A172 (cell line): ENCODE results near the gene ELMO3. TPM values are rescaled to one million over a fixed set of nuclear protein-coding genes. Genes with fewer than 3 reads are reported as not detected.

Experiments
- DNase-seq: peaks from one replicate; pipeline ENCODE4 v3.0.0-alpha.2; 2015; ENCODE audit warnings: low spot score
- total RNA-seq: library from RNA; depleted of rRNA; stranded (reverse); fragments of >200 nt; shearing (Covaris generic); gene quantifications from 2 replicates; pipeline ENCODE4 v1.2.3, GENCODE V29; 2014

ELMO3 gene
- total RNA-seq, 1 experiment from 2014 or later: 0.24 TPM

GRCh38 chr16:67182288-67182687 lies 16.6 kb upstream of the ELMO3 start:
- DNase-seq: no peak

GRCh38 chr16:67183284-67183626 lies 15.7 kb upstream of the ELMO3 start:
- DNase-seq: no peak

GRCh38 chr16:67183627-67184452 lies 15.1 kb upstream of the ELMO3 start, which contains the start of gene MATCAP1:
Gene MATCAP1 (minus strand): TSS chr16:67183963. CDS start chr16:67180610, 3,353 bp downstream.
- DNase-seq: peak; percentile 99

GRCh38 chr16:67184453-67184994 lies 14.4 kb upstream of the ELMO3 start:
- no peak for DNase-seq

GRCh38 chr16:67184995-67185650 lies 13.8 kb upstream of the ELMO3 start:
- peak; percentile 84 for DNase-seq

GRCh38 chr16:67185651-67186134 lies 13.2 kb upstream of the ELMO3 start:
- DNase-seq: no peak

- DNase-seq: peak; percentile 80
Observed at GRCh38 chr16:67186550-67186950, 12.4 kb upstream of the ELMO3 start.

- DNase-seq: no peak
Observed at GRCh38 chr16:67187175-67187890, 11.6 kb upstream of the ELMO3 start.

- DNase-seq: no peak
Observed at GRCh38 chr16:67188323-67188722, 10.6 kb upstream of the ELMO3 start.

GRCh38 chr16:67188798-67189197 lies 10.1 kb upstream of the ELMO3 start:
- DNase-seq: no peak

GRCh38 chr16:67190041-67190440 lies 8.9 kb upstream of the ELMO3 start, which contains the start of gene EXOC3L1:
Gene EXOC3L1 (minus strand): TSS chr16:67190136. CDS start chr16:67189676, 460 bp downstream.
- DNase-seq: no peak

GRCh38 chr16:67190448-67191399 lies 8.2 kb upstream of the ELMO3 start:
- DNase-seq: no peak

- DNase-seq: no peak
Observed at GRCh38 chr16:67191411-67191994, 7.4 kb upstream of the ELMO3 start.

GRCh38 chr16:67191995-67192681 lies 6.8 kb upstream of the ELMO3 start, which contains the start of gene E2F4:
Gene E2F4 (plus strand): TSS chr16:67192155. CDS start chr16:67192228, 73 bp downstream.
- peak; percentile 85 for DNase-seq

GRCh38 chr16:67192781-67193361 lies 6.1 kb upstream of the ELMO3 start:
- no peak for DNase-seq

GRCh38 chr16:67193536-67193935 lies 5.4 kb upstream of the ELMO3 start:
- no peak for DNase-seq

GRCh38 chr16:67194260-67194659 lies 4.7 kb upstream of the ELMO3 start:
- no peak for DNase-seq

GRCh38 chr16:67195676-67196075 lies 3.3 kb upstream of the ELMO3 start:
- no peak for DNase-seq

- no peak for DNase-seq
Observed at GRCh38 chr16:67196881-67197280, 2.0 kb upstream of the ELMO3 start.
